Muscle of leg (tissue), 11 donors: Measurements from ENCODE around the gene TCF23. TPM values are rescaled to one million over a fixed set of nuclear protein-coding genes. Genes with fewer than 3 reads are reported as not detected.
"Not testable (repeated sequence)": the region's sequence is repeated elsewhere in the genome, so short reads cannot be mapped to it uniquely, and the experiment has no call there.

Experiments
- DNase-seq: peaks from one replicate; pipeline ENCODE4 v3.0.0; 2013
- H3K27ac ChIP-seq: one replicate; pipeline ENCODE4 v1.5.1; 2013; ENCODE audit warnings: mild to moderate bottlenecking, low read length, control low read depth
- H3K27me3 ChIP-seq: one replicate; pipeline ENCODE4 v1.6.1; 2013; ENCODE audit warnings: low read length; ENCODE audit not compliant: control insufficient read depth, insufficient read depth
- H3K36me3 ChIP-seq: one replicate; pipeline ENCODE4 v1.6.1; 2013; ENCODE audit warnings: low read length; ENCODE audit not compliant: control insufficient read depth, insufficient read depth
- H3K4me1 ChIP-seq: one replicate; pipeline ENCODE4 v1.6.1; 2013; ENCODE audit warnings: low read length; ENCODE audit not compliant: control insufficient read depth, insufficient read depth
- H3K4me3 ChIP-seq: one replicate; pipeline ENCODE4 v1.5.1; 2013; ENCODE audit warnings: low read length, control low read depth
- H3K9me3 ChIP-seq: replicated peaks from 2 replicates; pipeline ENCODE4 v1.6.1; 2013; ENCODE audit warnings: low read depth, low read length; ENCODE audit not compliant: control insufficient read depth
- WGBS: methylation state at CpG from one replicate; pipeline ENCODE4 v1.1.5; 2013; ENCODE audit warnings: missing lambda C conversion rate; ENCODE audit not compliant: insufficient coverage; 5-methylcytosine and 5-hydroxymethylcytosine counted together
- polyA plus RNA-seq, 8 donors: library from polyadenylated mRNA; unstranded; fragments of 120-200 nt; gene quantifications; one replicate each; pipeline versions ENCODE4 v1.2.1 to v1.2.3, GENCODE V29; 2013; ENCODE audit warnings: inconsistent platforms in 1 of 8, low replicate concordance in 1 of 8; ENCODE audit not compliant: insufficient read length in 8 of 8, insufficient read depth in 1 of 8
- total RNA-seq: library from RNA; stranded (reverse); fragments of 120-200 nt; gene quantifications from one replicate; pipeline ENCODE4 v1.2.4, GENCODE V29; 2013

Gene TCF23
- total and polyA plus RNA-seq, 9 donors: 0.09 to 0.39 (median 0.31) TPM

- no peak for DNase-seq
- Histone ChIP-seq H3K36me3 (no peaks in the 10 kb centered on the region), H3K9me3 (no peaks in the 10 kb centered on the region), H3K27me3 (peaks cover 33% of the 10 kb centered on the region), H3K4me1 (no peaks in the 10 kb centered on the region), H3K4me3 (no peak overlapping the region), H3K27ac (no peak overlapping the region)
- 56% methylated on average over 6 of the region's 8 CpGs for WGBS
Measured at GRCh38 chr2:27171351-27171848, 22.6 kb downstream of the TCF23 start.

GRCh38 chr2:27174638-27175037 is 25.8 kb downstream of the TCF23 start:
- peaks cover 32% of the 10 kb centered on the region for H3K27me3 ChIP-seq
- no peaks in the 10 kb centered on the region for H3K4me1 ChIP-seq
- 64% methylated on average over 6 of the region's 6 CpGs for WGBS
- no peak overlapping the region for H3K4me3 ChIP-seq
- H3K9me3 ChIP-seq: no peaks in the 10 kb centered on the region
- DNase-seq: no peak
- H3K36me3 ChIP-seq: no peaks in the 10 kb centered on the region
- no peak overlapping the region for H3K27ac ChIP-seq

- Histone ChIP-seq H3K27me3 (peaks cover 28% of the 10 kb centered on the region), H3K9me3 (no peaks in the 10 kb centered on the region), H3K4me3 (no peak overlapping the region), H3K36me3 (no peaks in the 10 kb centered on the region), H3K27ac (no peak overlapping the region), H3K4me1 (no peaks in the 10 kb centered on the region)
- DNase-seq: no peak
- 86% methylated on average over 3 of the region's 8 CpGs for WGBS
Measured at GRCh38 chr2:27175330-27175729, 26.5 kb downstream of the TCF23 start.

- H3K36me3 ChIP-seq, H3K4me1 ChIP-seq, H3K4me3 ChIP-seq, H3K9me3 ChIP-seq, DNase-seq, H3K27ac ChIP-seq: not testable (repeated sequence)
- WGBS: no CpG with 5 or more reads among the region's 4 CpGs
- H3K27me3 ChIP-seq: peaks cover 26% of the 10 kb centered on the region
Measured at GRCh38 chr2:27175781-27176180, 27.0 kb downstream of the TCF23 start.

- H3K9me3 ChIP-seq: no peaks in the 10 kb centered on the region
- H3K4me1 ChIP-seq: no peaks in the 10 kb centered on the region
- no peak for DNase-seq
- 93% methylated on average over 9 of the region's 15 CpGs for WGBS
- H3K4me3 ChIP-seq: no peak overlapping the region
- H3K27me3 ChIP-seq: peaks cover 18% of the 10 kb centered on the region
- no peak overlapping the region for H3K27ac ChIP-seq
- H3K36me3 ChIP-seq: no peaks in the 10 kb centered on the region
Measured at GRCh38 chr2:27177441-27178351, 28.9 kb downstream of the TCF23 start.

GRCh38 chr2:27178469-27178868 is 29.7 kb downstream of the TCF23 start:
- Histone ChIP-seq H3K27me3 (peaks cover 13% of the 10 kb centered on the region), H3K4me1 (no peaks in the 10 kb centered on the region), H3K4me3 (no peak overlapping the region), H3K9me3 (no peaks in the 10 kb centered on the region), H3K27ac (no peak overlapping the region), H3K36me3 (no peaks in the 10 kb centered on the region)
- no CpG with 5 or more reads among the region's 3 CpGs for WGBS
- no peak for DNase-seq

- Histone ChIP-seq H3K27ac (no peak overlapping the region), H3K4me1 (no peaks in the 10 kb centered on the region), H3K9me3 (no peaks in the 10 kb centered on the region), H3K4me3 (no peak overlapping the region), H3K27me3 (peaks cover 13% of the 10 kb centered on the region), H3K36me3 (no peaks in the 10 kb centered on the region)
- 43% methylated on average over 1 of the region's 3 CpGs for WGBS
- no peak for DNase-seq
Measured at GRCh38 chr2:27179344-27180000, 30.7 kb downstream of the TCF23 start.

GRCh38 chr2:27182346-27182745 is 33.5 kb downstream of the TCF23 start:
- H3K36me3 ChIP-seq: no peaks in the 10 kb centered on the region
- no peak for DNase-seq
- no peak overlapping the region for H3K27ac ChIP-seq
- no peaks in the 10 kb centered on the region for H3K9me3 ChIP-seq
- H3K4me1 ChIP-seq: no peaks in the 10 kb centered on the region
- H3K27me3 ChIP-seq: peaks cover 5% of the 10 kb centered on the region
- WGBS: no CpG with 5 or more reads among the region's 4 CpGs
- no peak overlapping the region for H3K4me3 ChIP-seq

- DNase-seq: no peak
- Histone ChIP-seq H3K4me1 (no peaks in the 10 kb centered on the region), H3K27ac (no peak overlapping the region), H3K27me3 (peaks cover 2% of the 10 kb centered on the region), H3K36me3 (no peaks in the 10 kb centered on the region), H3K9me3 (no peaks in the 10 kb centered on the region), H3K4me3 (no peak overlapping the region)
- 88% methylated on average over 1 of the region's 4 CpGs for WGBS
Measured at GRCh38 chr2:27184115-27184514, 35.3 kb downstream of the TCF23 start.

GRCh38 chr2:27185331-27186026 is 36.7 kb downstream of the TCF23 start:
- H3K27ac ChIP-seq: no peak overlapping the region
- no peak overlapping the region for H3K4me3 ChIP-seq
- peaks cover 2% of the 10 kb centered on the region for H3K27me3 ChIP-seq
- no peak for DNase-seq
- no peaks in the 10 kb centered on the region for H3K36me3 ChIP-seq
- 50% methylated on average over 3 of the region's 6 CpGs for WGBS
- H3K4me1 ChIP-seq: no peaks in the 10 kb centered on the region
- H3K9me3 ChIP-seq: no peaks in the 10 kb centered on the region
